ENCODE measurements around the gene SPTBN1. TPM values are rescaled to one million over a fixed set of nuclear protein-coding genes. Genes with fewer than 3 reads are reported as not detected.

SPTBN1 gene
- total and polyA plus RNA-seq, 2 of the 13 experiments (the other 11 are each of a cell fraction or from before 2014, with no cell fraction given) = 123 to 299 TPM

- peak overlapping the region; percentile 71 for H3K4me2 ChIP-seq (ENCODE audit: low read depth, low read length)
These were observed 122.5 kb downstream of the SPTBN1 start for GRCh38 chr2:54578648-54579045.

More at GRCh38 chr2:54578648-54579045, 122.5 kb downstream of the SPTBN1 start:
- POLR2A ChIA-PET = interaction anchor here (1.0 to 5.0 kb wide), 7 partner anchors 11 to 46 kb away, joined by 3 to 51 read pairs (median 10); no protein-coding TSS in a partner anchor
- no peak for ATAC-seq
- peaks cover 96% of the 10 kb centered on the region for H3K79me2 ChIP-seq (ENCODE audit: insufficient read depth, low read length)
- no peaks in the 10 kb centered on the region for H3K27me3 ChIP-seq (ENCODE audit: control insufficient read depth in 1 of 2, insufficient read depth in 2 of 2, low read length in 2 of 2)
- H3K9me3 ChIP-seq (ENCODE audit: low read length) = no peaks in the 10 kb centered on the region
- H3K9ac ChIP-seq (ENCODE audit: insufficient read depth, low read depth, low read length) = peak overlapping the region; percentile 67
- H3K36me3 ChIP-seq (replicated peaks in 1 of 2; ENCODE audit: control insufficient read depth in 1 of 2, insufficient read depth in 2 of 2, low read length in 2 of 2) = peaks cover 15 to 47% of the 10 kb centered on the region in 2 experiments
- in situ Hi-C loops (cut with HindIII; ENCODE audit: extremely low pct_ligation_motif_present, low pct_unique_long_range_greater_than_20kb) = no loop called here
- no peak for FAIRE-seq
- no peak for DNase-seq (ENCODE audit: low spot score)
- H4K20me1 ChIP-seq (ENCODE audit: insufficient read depth, low read length) = peaks cover 87% of the 10 kb centered on the region
- no peak overlapping the region for H2AFZ ChIP-seq (ENCODE audit: low read length)
- TF ChIP-seq MAFK (conservative IDR thresholded peaks at IDR 0.05 in 1 of 2, IDR thresholded peaks at IDR 0.05 in 1 of 2; ENCODE audit: low read length in 2 of 2) = 0 out of 4 replicates have a peak, but pooled peaks of 1 of the 2 experiments have one; percentile 25
- TF ChIP-seq HMGXB4 (CRISPR knock-in tag; IDR thresholded peaks at IDR 0.05; ENCODE audit: borderline replicate concordance in 1 of 2, low read depth in 1 of 2) = 0 out of 4 replicates have a peak, but pooled peaks of 1 of the 2 experiments have one; percentile 9
- 0 out of 2 replicates have a peak, but pooled peaks have one; percentile 11 for TF ChIP-seq TFE3 (CRISPR knock-in tag; IDR thresholded peaks at IDR 0.05)
- no peak for TF ChIP-seq ZNF318 (CRISPR knock-in tag; IDR thresholded peaks at IDR 0.05)
- H3K4me3 ChIP-seq (replicated peaks in 1 of 3; ENCODE audit: insufficient read depth in 1 of 3, low read depth in 2 of 3, low read length in 3 of 3) = peak overlapping the region in 2 of 3 experiments; percentile 21 to 49; a peak in 2 of 6 replicates
- peak overlapping the region; percentile 80 for H3K27ac ChIP-seq (ENCODE audit: extremely low read length, insufficient read depth, low read length)
- H3K4me1 ChIP-seq (ENCODE audit: insufficient read depth, low read length) = peaks cover 100% of the 10 kb centered on the region
- CTCF ChIA-PET (ENCODE audit: low intra/inter-chr PET ratio, low total read pairs) = no interaction called here
- BruUV-seq (replicated peaks) = no TSS peak
- intact Hi-C loops (cut with micrococcal nuclease; ENCODE audit: unreplicated experiment) = loop anchor here (1.0 to 5.0 kb wide), 3 partner anchors 7 to 46 kb away; no protein-coding TSS in a partner anchor
